ENCODE results near the gene LRR1.

- no peak for TF ChIP-seq CTCF (IDR thresholded peaks at IDR 0.05; ENCODE audit: low read depth, low read length)
- TF ChIP-seq EZH2phosphoT487 (IDR thresholded peaks at IDR 0.05; ENCODE audit: low read depth), result no peak
Measured at GRCh38 chr14:49585803-49586672, 12.7 kb upstream of the LRR1 start, which contains the start of gene RPS29.
